GM21576 (cell line): ENCODE results near the gene CMIP.

ENCODE experiments used
- ATAC-seq: cut with Tn5 transposase; IDR thresholded peaks from one replicate; pipeline ENCODE4 v1.9.1; 2021; ENCODE audit warnings: mild to moderate bottlenecking, moderate library complexity; ENCODE audit not compliant: unreplicated experiment

Gene CMIP

GRCh38 chr16:81546781-81547180 lies 102.2 kb downstream of the CMIP start:
- ATAC-seq = no peak

DNA sequence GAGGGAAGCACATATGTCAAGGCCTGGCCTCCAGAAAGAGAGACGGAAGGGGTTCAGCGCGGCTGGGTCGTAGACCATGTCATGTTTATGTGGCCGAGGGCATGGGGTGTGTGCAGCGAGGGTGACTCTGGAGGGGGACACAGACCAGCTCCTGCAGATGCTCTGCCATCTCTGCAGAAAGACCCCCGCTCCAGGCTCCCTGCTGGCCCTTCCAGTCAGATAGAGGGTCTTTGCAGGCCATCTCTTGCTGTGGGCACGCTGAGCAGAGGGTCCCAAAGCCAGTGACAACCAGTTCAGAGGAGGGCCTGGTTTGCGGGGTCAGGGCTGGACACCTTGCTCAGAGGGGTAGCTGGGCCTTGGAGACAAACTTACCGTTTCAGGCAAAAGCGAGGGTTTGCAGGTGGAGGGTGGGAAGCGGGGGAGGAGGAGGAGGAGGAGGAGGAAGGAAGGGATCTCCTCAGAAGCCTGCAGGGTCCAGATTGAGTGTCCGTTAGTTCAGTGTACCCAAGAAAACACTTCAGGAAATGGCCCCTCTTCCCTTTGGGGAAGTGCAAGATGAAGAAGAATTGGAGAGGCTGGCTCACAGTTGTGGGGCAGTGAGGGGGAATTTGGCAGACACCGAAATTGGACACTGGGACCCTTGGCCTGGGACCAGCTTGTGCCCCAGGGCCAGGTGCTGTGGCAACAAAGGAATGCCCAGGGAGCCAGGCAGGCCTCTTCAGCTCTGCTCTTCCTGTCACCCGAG lies 102.8 kb downstream of the CMIP start:
- no peak for ATAC-seq

- ATAC-seq = no peak
Measured at GRCh38 chr16:81547939-81548216, 103.3 kb downstream of the CMIP start.

- ATAC-seq = no peak
Measured at GRCh38 chr16:81548551-81548875, 103.9 kb downstream of the CMIP start.

DNA sequence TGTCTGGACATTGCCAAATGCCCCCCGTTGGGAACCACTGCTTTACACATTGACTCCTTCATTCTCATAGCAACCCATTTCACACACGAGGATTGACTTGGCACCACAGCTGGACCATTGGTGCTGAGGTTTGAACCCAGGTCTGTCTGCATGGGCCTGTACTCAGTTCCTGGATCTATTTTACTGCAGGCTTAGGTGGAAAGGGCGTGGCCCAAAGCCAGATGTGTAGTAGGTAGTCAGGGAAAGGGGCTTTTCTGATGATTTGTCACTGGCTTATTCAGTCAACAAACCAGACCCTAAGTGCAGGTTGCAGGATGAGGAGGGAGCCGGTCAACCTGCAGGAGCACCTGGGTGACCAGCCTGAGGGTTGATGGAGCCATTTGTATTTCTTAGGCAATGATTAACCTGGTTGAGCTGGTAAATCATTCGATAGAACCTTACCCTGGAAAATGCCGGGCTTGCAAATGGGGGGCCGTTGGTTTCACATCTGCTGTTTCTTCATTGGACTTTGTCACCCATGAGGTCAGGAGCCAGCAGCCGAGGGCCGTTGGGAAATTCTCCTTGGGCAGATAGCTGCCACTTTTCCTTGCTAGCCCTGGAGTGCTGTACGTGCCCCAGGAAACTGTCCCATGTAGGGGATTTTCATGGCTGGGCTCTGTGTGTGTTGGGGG lies 104.4 kb downstream of the CMIP start:
- ATAC-seq = no peak

DNA sequence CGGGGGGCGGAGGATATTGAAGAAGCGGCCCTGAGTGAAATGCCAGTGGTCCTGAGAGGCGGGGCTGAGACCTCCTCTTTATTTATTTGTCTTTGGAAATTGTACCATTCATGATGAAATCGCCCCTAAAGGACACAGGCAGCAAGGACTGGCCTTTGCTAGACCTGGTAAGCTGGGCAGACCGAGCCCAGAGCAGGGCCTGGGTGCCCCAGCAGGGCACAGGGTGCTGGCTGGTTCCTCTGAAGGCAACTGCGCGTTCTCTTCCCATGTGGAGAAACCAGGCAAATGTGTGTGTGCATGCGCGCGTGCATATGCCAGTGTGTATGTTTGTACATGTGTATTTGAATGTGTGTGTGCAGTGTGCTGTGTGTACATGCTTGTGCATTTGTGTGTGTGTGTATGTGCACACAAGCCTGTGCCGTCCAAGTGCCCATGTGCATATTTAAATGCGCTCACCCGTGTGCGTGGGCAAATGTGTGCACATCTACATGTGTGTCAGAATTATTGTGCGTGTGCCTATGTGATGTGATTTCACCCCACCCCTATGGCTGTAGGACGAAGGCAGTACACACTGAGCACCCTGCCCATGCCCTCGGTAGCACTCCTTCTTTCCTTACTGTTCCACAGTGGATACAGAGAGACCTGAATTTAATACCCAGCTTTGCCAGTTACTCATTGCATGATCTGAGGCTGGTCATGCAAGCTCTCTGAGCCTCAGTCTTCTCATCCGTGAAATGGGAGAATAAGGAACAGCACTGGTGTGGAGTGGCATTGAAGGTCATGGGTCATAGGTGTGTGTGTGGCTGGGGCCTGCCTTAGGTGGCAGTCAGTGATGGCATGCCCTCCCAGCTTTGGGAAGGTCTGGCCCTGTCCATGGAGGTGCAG lies 105.2 kb downstream of the CMIP start:
- no peak for ATAC-seq

GRCh38 chr16:81550432-81550808 lies 105.8 kb downstream of the CMIP start:
- no peak for ATAC-seq

- no peak for ATAC-seq
Measured at GRCh38 chr16:81551151-81551808, 106.7 kb downstream of the CMIP start.

DNA sequence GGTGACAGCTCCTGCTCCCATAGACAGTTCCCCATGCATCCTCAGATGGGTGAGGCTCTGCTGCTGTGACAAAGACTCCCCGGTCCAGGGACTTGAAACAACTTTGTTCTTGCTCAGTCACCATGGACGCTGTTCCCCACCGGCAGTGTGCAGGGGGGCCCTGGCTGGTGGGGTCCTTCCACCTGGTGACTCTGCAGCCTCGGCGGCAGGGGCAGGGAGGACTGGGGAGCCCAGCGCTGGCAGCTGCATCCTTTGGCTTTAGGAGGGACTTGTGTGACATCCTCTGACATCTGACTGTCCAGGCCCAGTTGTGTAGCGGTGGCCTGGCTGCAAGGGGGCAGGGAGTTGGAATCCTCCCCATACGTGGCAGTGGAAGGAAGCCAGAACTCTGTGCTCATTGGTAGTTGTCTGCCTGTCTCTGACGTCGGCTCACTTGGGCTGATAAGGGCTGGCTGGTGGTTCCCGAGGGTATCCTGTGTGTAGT lies 107.3 kb downstream of the CMIP start:
- no peak for ATAC-seq

- ATAC-seq = no peak
Measured at GRCh38 chr16:81552743-81553079, 108.1 kb downstream of the CMIP start.

GRCh38 chr16:81553080-81553813 lies 108.6 kb downstream of the CMIP start:
- no peak for ATAC-seq

GRCh38 chr16:81553814-81554675 lies 109.4 kb downstream of the CMIP start:
- no peak for ATAC-seq

- no peak for ATAC-seq
Measured at GRCh38 chr16:81554979-81555378, 110.4 kb downstream of the CMIP start.

- ATAC-seq = no peak
Measured at GRCh38 chr16:81555660-81556059, 111.1 kb downstream of the CMIP start.

DNA sequence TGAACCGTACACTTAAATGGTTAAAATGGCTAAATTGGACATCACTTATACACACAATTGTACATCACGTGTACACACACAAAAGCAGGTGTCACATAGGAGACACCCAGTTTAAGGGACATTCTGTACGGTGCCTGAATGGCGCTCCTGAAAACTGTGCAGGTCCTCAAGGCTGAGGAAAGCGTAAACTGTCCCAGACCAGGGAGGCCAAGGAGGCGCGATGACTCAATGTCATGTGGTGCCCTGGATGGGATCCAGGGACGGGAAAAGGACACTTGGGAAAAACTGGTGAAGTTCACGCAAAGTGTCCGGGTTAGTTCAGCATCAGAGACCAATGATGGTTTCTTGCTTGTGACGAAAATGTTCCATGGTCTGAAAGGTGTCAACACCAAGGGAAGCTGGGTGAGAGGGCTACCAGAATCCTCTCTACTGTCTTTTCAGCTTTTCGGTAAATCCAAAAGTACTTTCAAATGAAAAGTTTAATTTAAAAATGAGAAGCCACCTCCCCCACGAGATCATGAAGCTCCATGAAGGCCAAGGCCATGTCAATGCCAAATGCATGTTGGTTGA lies 112.2 kb downstream of the CMIP start:
- no peak for ATAC-seq

GRCh38 chr16:81558077-81558443 lies 113.5 kb downstream of the CMIP start:
- ATAC-seq = no peak

DNA sequence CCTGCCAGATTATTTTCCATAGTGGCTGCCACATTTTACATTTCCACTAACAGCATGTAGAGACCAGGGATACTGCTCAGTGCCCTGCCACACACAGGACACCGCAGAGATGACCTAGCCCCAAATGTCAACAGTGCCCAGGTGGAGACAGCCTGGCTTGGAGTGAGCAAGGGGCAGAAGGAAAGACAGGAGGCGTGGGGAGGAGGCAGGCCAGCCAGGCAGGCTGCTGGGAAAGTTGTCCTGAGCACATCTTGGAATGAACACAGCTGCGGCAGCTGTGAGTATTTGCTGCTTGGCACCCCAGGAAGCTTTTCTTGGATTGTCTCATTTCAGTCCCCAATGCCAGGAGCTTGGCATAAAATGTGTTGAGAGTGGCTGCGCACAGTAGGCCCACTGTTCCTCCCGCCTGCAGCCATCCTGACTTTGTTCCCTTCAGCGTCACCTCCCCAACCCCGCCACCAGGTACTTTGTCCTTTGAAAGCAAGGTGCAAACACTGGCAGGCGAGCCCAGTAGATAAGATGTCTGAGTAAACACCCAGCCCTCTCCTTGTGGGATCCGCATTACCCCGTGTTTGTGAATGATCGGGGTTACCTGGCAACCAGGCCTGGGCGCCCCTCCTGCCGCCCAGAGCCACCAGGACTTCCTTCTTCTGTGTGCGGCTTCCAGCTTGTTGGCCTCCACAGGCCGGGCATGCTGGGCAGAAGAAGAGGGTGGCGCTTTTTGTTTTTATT lies 114.0 kb downstream of the CMIP start:
- no peak for ATAC-seq

GRCh38 chr16:81560979-81561657 lies 116.5 kb downstream of the CMIP start:
- no peak for ATAC-seq
